NCI-H1105 (cell line): ENCODE measurements around the gene ALPL.
"Not testable (repeated sequence)": the region's sequence is repeated elsewhere in the genome, so short reads cannot be mapped to it uniquely, and the experiment has no call there.

Source experiments
- DNase-seq: peaks from one replicate; lab custom pipeline; 2025; lab: John Stamatoyannopoulos, UW

ALPL gene

GRCh38 chr1:21507511-21508270 lies 1.5 kb upstream of the ALPL start:
- no peak for DNase-seq

- no peak for DNase-seq
Measured at GRCh38 chr1:21508580-21509350, 458 bp upstream of the ALPL start.

GRCh38 chr1:21510113-21510493 lies 880 bp downstream of the ALPL start:
- no peak for DNase-seq

GRCh38 chr1:21510885-21511578 lies 1.8 kb downstream of the ALPL start:
- no peak for DNase-seq

GRCh38 chr1:21511579-21512522 lies 2.6 kb downstream of the ALPL start:
- DNase-seq, result no peak

- no peak for DNase-seq
Measured at GRCh38 chr1:21514245-21514644, 5.0 kb downstream of the ALPL start.

- DNase-seq, result no peak
Measured at GRCh38 chr1:21517161-21517589, 8.0 kb downstream of the ALPL start.

- DNase-seq, result no peak
Measured at GRCh38 chr1:21517660-21518480, 8.6 kb downstream of the ALPL start.

GRCh38 chr1:21518774-21519455 lies 9.7 kb downstream of the ALPL start:
- no peak for DNase-seq

- not testable (repeated sequence) for DNase-seq
Measured at GRCh38 chr1:21519486-21520070, 10.4 kb downstream of the ALPL start.

GRCh38 chr1:21520899-21521716 lies 11.9 kb downstream of the ALPL start:
- DNase-seq, result no peak

GRCh38 chr1:21521717-21522060 lies 12.5 kb downstream of the ALPL start:
- DNase-seq, result no peak

GRCh38 chr1:21522525-21523038 lies 13.4 kb downstream of the ALPL start:
- no peak for DNase-seq

- DNase-seq, result no peak
Measured at GRCh38 chr1:21523297-21523813, 14.1 kb downstream of the ALPL start.

GRCh38 chr1:21524220-21524619 lies 15.0 kb downstream of the ALPL start:
- DNase-seq, result no peak

GRCh38 chr1:21524686-21525339 lies 15.6 kb downstream of the ALPL start:
- DNase-seq, result no peak

- no peak for DNase-seq
Measured at GRCh38 chr1:21525340-21525717, 16.1 kb downstream of the ALPL start.

- DNase-seq, result no peak
Measured at GRCh38 chr1:21526441-21526840, 17.2 kb downstream of the ALPL start.
